Activated CD4-positive, alpha-beta T cell treated with anti-CD3 and anti-CD28 coated beads, Interleukin-2, amount 50 U/mL, for 1 hour (primary cell): ENCODE results near the gene PTTG1IP.
"Not testable (repeated sequence)": the region's sequence is repeated elsewhere in the genome, so short reads cannot be mapped to it uniquely, and the experiment has no call there.

ENCODE experiments used
- DNase-seq: peaks from one replicate; pipeline ENCODE4 v3.0.0-alpha.2; 2020

Gene PTTG1IP

DNA sequence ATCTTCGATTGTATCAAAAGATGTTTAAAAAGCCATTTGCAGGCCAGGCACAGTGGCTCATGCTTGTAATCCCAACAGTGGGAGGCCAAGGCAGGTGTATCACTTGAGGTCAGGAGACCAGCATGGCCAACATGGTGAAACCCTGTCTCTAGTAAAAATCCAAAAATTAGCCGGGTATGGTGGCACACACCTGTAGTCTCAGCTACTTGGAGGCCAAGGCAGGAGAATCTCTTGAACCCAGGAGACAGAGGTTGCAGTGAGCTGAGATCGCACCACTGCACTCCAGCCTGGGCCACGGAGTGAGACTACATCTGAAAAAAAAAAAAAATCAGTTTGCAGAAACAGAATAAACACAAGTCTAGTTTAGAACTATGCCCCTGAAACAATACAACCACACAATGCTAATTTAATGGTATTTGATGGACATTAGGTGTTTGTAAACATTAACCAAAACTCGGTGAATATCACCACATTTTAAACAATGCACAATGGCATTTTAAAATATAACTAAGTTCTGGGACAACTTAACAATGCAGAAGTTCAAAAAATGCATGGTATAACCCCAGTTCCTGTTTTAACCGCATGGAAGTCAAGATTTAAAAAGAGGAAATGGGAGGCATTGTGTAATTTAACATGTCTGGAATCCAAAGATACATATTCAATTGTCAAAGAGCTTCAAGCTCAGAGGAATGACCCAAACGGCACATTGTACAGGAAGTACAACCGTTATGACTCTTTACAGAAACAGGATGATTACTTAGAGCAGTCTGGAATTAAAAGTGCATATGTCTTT is 7.1 kb upstream of the PTTG1IP start:
- no peak for DNase-seq

DNA sequence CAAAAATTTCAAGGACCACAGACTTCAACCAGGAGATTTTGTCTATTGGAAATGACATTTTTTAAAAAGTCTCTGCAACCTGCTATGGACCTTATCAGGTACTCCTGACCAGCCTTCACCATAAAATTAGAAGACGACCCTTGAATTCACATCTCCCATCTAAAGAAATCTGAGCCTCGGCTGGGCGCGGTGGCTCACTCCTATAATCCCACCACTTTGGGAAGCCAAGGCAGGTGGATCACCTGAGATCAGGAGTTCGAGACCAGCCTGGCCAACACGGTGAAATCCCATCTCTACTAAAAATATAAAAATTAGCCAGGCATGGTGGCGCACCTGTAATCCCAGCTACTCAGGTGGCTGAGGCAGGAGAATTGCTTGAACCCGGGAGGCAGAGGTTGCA is 5.7 kb upstream of the PTTG1IP start:
- not testable (repeated sequence) for DNase-seq

DNA sequence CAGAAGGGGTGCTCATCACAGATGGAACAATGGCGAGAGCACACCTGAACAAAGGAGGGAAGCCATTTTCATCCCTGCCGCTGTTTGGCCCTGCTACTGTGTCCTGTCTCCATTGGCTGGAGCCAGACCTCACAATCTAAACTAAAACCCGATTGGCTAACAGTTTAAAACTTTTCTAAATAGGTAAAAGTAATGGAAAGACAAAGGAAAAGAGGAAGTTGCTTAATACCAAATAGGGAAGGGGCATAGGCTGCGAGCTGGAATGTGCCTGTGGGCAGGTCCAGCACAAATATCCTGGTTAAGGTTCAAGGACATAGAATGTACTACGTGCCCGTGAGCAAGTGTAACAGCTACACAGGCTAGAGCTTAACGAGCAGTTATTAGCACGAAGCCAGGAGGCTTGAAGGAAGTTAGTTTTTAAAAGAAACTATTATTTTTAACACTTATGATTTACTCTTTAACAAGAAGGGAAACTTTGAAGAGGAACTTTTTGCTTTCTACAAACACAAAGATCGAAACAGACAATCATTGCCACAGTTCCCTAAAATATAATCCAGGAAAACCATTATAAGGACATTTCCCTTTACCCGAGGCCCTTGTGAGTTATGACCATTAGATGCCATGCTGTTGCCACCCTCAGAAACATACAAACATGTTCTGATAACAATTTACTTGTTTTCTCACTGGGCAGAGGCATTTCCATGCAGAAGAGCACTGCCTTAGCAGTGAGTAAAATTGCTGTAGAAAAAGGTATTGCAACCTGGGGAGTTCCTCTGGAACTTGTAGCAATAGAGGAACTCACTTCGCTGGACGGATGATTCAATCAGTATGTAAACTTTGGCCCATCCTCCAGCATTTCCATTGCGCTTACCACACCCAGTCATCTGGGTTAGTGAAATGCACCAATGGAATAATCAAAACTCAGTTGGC is 4.8 kb upstream of the PTTG1IP start:
- DNase-seq = no peak

DNA sequence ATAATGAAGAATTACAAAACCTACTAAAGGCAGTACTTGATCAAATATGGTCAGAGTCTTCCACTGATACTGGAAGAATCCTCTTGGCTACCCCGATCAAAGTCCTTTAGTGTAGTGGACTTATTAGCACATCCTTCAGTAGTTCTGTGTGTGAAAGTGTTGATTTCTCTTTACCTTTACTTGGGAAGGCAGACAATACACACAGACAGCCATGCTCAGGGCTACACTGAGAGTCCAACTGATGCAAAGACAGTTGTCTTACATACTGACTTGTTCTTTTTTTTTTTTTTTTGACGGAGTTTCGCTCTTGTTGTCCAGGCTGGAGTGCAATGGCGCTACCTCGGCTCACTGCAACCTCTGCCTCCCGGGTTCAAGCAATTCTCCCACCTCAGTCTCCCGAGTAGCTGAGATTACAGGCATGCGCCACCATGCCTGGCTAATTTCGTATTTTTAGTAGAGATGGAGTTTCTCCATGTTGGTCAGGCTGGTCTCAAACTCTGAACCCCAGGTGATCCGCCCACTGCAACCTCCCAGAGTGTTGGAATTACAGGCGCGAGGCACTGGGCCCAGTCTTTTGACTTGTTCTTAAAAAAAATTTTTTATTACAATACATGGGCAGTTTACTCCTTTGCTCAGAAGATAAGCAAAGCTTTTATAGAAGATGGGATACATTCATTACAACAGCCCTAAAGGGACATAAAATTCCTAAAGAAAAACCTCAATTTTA is 3.5 kb upstream of the PTTG1IP start:
- no peak for DNase-seq

DNA sequence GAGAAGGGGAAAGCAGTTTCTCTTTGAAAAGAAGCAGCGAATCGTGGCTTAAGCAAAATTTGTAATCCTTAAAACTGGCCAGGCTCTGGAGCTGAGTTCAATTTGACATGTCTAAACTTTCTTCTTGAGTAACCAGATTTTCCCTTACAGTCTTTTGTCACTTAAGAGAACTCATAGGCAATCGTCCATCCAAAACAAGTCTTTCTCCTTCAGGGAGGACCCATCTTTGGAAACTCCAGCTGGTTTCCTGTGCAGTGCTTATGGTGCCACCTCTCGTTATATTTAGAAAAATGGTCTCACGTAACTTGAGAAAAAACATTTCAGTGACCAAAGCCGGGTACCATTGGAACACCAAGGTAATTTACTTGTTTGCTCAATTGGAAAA is 1.8 kb upstream of the PTTG1IP start:
- DNase-seq = no peak

DNA sequence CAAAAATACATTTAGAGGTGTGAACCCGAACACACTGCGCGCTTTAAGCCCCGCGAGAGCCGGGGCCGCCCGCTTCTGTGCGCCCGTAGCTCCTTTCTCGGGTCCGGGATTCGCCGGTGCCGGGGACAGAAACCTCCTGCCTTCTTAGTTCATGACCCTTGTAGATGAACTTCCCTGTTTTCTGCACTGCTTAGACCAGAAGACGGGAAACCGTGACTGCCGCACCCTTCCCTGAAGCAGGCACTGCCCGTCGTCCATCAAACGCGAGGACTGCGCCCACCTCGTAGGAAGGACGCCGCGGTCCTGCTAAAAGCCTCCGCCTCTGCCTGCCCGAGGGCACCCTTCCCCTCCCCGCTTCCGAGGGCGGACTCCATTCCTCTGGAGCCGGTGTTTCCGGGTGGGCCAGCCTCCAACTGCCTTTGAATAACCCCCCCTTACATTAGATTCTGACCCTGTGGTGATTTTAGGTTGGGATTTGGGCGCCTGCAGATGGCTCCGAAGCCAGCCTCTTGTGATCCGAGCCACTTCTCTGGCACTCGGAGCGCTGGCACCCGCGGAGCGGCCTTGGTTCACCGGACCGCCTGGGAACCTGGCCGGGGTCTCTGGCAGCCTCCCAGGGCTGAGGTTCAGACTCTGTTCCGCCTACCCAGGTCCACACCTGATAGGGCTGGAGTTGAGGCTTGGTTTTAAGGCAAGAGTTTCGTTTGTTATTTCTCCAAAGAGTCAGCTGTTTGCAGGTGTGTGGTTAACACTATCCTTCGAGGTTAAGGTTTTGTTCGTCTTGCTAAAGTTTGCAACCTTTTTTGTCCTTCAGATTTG is 1.2 kb upstream of the PTTG1IP start:
- DNase-seq = peak; percentile 16

DNA sequence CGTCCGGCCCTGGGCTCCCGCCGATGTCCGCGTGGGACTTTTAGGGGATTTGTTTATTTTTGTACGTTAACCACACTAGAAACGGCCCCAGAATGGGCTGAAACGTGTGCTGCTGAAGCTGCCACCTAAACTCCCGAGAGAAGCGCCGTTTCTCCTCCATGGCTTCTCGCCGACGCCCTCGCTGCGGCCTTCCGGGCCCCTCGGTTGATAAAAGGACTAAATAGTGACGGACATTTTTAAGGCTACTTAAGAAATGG is 678 bp upstream of the PTTG1IP start:
- DNase-seq = no peak

DNA sequence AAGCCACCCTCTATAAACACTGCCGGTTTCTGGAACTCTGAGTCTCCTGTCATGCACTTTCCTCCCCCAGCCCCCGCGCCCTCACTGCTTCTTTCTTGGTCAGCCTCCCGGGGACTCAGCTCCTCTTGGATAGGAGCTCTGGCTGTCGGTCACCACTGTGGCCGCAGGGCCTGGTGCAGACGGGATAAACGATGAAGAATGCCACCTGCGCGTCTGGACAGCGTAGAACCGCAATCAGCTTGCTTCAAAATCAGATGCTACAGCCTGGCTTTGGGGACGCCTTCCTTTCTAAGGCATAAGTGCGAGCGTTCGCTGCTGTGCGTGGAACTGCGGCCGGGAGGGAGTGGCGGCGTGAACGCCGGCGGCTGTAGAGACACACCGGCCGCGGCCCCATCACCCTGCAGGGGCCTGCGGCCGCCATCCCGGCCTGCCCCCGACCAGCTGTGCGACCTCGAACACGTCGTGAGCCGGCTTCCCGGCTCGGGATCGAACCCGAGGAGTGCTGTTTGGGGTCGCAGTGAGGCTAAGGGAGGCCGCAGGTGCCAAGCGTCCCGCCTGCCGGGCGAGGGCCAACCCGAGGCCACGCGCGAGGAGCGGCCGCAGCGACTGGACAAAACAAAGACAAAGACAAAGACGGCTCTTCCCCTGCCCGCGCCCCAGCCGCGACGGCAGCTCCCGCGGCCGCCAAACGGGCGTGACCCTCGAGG is 688 bp downstream of the PTTG1IP start:
- peak; percentile 20 for DNase-seq

DNA sequence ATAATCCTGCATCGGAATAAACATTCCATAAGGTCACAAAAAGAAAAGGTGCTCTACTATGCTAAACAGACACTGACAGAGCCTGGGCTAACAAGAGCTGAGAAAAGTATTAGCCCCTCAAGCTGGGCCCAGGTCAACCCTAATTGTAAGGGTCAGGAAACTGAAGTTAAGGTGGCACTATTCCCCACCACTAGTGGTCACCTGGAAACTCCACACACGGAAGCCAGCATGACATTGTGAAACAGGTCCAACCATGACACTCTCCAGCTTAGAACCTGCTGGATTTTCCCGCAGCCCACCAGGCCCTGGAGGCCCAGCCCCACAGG is 1.2 kb downstream of the PTTG1IP start:
- DNase-seq = no peak

DNA sequence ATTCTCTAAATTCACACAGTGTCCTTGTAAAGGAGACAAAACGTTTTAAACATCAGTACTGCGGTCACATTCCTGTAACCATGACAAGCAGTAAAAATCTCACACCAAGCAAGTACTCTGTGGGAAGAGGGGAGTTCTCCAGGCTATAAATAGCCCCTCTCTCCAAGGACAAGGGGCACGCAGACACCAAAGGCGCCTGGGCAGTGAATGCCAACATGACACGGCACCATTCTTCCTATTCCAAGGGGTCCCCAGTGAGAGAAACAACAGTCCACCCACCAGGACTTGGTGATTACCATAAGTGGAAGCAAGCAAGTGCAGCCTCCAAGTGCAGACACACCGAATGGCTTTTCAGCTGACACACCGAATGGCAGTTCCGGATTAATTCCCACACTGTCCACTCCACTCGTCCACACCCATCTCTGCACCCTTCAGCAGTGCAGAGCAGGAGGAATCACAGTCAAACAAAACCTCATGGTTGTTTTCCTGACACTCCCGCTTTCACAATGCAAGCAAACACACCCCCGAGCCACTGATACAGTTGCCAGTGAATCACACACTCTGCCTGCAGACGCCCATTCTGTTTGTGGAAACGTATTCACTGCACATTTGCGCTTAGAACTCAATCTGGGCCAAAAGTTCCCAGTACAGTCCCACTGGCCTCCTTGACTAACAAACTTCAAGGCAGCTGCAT is 1.8 kb downstream of the PTTG1IP start:
- peak; percentile 31 for DNase-seq

DNA sequence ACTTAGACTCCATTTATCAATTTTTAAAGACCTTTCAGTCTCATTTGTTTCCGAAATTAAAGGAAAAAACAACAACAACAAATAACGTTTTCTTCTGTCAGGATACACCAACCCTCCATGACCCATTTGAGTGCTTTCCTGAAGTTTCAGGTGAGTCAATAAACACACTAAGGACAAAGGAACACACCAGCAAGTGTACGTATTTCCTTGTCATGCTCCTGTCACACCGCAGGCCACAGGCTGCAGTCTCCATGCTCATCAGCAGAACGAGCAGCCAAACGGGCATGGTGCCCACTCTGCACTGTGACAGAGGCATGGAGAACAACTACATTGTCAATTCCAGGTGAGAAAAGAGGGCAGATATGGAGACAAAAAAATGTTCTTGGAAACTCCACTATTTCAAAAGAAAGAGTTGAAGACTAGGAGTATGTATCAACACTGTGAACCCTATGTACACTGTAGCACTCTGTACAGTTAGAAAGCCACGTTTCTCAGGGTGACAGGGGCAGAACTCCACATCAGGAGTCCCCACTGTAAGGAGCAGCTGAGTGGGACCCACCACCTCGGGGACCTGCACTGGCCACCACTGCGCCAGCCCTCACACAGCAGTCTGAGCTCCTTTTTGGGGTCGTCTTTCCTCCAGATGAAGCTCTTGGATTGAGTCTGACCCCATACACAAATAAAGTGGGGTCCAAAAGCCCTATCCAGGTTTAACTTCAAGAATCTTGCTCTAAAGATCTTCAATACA is 2.6 kb downstream of the PTTG1IP start:
- peak; percentile 39 for DNase-seq

DNA sequence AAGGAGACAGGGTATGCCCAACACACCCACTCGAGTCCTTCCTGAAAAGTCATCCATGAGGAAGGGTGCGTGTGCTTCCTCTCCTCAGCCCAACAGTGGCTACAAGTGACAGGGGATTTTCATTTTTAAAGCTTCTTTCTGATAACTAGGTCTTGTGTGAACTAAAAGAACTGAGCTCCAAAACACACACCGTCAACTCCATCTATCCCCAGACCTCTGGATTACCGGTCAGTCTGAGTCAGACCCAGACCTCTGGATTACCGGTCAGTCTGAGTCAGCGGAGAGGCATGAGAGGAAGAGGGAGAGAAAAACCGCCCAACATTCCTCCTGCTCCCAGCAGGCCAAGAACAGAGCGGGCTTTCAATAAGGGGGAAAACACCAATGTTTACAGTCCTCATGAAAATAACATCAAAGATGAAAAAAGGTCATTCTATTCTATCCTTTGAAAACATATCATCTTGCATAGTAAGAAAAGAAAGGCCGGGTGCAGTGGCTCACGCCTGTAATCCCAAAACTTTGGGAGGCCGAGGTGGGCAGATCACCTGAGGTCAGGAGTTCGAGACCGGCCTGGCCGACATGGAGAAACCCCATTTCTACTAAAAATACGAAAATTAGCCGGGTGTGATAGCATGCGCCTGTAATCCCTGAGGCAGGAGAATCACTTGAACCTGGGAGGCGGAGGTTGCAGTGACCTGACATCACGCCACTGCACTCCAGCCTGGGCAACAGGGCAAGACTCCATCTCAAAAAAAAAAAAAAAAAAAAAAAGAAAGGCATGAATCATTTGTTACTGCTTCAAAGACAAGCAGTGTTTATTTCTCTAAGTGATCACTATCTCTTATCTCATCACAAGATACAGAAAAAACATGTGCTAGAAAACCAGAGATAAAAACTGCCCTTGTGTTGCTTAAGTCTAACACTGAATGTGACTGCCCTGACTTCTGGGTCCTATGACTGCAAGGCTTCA is 3.4 kb downstream of the PTTG1IP start:
- no peak for DNase-seq

DNA sequence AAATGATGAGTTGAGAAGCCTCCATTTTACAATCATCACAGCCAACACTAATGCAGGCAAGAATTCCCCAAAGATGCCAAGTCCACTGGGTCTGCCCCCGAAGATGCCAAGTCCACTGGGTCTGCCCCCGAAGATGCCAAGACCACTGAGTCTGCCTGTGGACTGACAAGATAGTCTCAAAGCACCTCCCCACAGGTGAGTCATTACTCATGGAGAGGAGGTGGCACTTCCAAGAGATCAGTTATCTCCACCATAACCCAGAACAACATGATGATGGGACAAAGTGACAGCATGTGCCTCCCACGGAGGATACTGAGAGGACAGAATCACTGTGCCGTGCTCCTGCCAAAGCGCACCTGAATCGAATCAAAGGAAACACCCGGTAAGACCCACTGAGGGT is 4.8 kb downstream of the PTTG1IP start:
- DNase-seq = no peak

DNA sequence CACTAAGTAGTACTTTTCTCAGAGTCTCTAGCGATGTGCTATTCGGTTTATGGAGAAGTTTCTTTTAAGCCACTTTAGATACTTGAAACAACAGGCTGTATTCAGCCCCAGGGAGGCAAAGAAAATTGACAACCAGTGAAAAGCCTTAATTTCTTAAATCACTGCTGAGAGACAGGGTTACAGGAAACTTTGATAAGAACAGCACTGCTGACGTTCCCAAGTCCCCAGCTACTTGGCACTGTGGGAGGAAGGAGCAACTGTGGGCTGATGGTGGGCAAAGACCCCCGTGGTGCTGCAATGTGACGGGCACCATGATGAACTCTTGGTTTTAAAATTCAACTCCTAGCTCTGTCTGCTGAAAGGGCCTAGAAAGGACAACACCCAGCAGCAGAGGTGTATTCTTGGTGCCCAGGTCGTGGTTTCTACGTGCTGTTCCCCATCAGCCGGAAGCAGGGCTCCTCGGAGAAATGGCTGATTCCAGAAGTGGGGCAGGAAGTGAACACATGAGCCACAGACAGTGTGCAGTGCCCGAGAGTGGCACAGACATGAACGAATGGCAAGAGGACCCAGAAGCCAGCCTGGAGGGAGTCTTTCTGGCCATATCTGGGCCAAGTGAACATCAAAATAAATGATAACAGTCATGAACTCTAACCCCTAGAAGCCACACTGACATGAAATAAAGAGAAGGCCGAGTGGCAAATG is 5.3 kb downstream of the PTTG1IP start:
- DNase-seq = peak; percentile 49

DNA sequence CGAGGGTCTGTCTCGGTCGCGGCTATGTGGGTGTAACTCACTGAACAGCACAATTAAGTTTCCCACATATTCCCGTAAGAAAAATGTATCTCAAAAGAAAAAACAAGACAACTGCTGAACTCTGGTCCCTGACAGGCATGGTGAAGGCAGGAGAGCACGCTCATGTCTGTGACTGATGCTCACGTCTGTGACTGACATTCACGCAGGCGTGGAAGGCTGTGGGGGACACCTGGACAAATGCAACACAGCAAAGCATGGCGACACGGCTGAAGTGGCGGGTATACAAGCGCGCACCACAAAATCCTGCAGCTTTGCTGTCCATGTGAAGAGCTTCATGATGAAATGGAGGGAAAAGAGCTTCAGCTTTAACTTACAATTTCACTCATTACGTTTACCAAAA is 6.0 kb downstream of the PTTG1IP start:
- no peak for DNase-seq

DNA sequence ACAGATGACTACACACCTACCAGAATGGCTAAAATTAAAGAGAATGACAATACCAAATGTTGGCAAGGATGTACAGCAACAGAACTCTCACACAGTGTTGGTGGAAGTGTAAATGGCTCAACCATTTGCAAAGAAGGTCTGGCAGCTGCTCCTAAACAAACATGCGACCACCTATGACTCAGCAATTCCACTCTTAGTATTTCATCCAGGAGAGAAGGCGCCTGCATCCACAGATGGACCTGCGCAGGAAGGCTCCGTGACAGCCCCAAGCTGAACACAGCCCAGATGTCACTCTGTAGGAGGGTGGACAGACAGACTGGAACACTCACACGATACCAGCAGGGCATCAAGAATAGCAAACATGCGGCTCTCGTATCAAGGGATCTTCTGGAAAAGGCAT is 6.7 kb downstream of the PTTG1IP start:
- no peak for DNase-seq

DNA sequence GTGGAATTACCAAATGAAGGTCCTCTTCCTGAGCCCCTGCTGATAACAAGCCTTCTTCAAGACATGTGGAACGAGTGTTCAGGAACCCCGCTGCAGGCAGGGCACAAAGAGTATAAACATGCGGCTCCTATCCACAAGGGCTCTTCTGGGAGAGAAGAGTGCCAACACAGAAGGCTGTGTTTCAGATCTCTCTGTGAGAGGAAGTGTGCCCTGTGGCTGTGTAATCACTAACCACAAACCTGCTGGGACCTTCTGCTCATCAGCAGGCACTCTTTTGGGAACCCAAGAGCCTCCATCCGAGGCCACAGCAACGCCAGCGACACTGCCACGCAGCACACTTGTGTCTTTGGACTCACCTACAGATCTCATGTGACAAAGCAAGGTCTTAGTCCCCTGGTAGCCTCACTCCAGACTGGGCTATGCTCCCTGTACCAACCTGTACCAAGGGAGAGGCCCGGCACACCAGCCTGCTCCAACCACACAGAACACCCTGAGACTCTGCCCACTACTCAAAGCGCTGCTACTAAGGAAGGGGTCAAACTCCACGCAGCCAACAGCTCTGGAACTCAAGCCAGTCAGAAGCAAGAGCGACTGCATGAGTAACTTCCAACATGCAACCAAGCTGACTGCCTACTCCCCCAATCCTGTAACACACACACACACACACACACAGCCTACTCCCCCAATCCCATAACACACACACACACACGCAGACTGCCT is 7.8 kb downstream of the PTTG1IP start:
- DNase-seq = peak; percentile 19
